Cardiac fibroblast (primary cell): ENCODE data around the gene TBC1D5.

Experiments used
- DNase-seq, 2 donors: peaks; one replicate each; pipeline versions ENCODE4 v3.0.0 to v3.0.0-alpha.2; 2010; ENCODE audit warnings: low read depth in 2 of 2
- H3K4me3 ChIP-seq, 2 donors: replicated peaks in 1 of 2; 1 replicate in 1 of 2; 2 replicates in 1 of 2; pipeline ENCODE4 v1.5.1; 2011; ENCODE audit warnings: low read depth in 2 of 2, low read length in 2 of 2, mild to moderate bottlenecking in 2 of 2, moderate library complexity in 1 of 2
- TF ChIP-seq, protein P1 (sequence below): IDR thresholded peaks from one replicate; pipeline ENCODE4 v1.5.1; 2011; ENCODE audit warnings: low read depth, mild to moderate bottlenecking, low read length, inconsistent platforms

TBC1D5 gene

DNA sequence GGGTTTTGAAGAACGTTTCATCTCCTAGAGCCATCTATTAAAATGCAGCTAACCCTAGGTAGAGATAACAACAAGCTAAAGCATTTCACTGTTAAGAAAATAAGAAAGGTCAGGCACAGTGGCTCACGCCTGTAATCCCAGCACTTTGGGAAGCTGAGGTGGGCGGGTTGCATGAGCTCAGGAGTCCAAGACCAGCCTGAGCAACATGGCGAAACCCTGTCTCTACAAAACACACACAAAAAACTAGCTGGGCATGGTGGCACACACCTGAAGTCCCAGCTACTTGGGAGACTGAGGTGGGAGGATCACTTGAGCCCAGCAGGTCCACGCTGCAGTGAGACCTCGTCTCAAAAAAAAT, 5.4 kb upstream of the TBC1D5 start:
- no peak for DNase-seq
- H3K4me3 ChIP-seq, result no peak overlapping the region
- TF ChIP-seq, protein P1, sequence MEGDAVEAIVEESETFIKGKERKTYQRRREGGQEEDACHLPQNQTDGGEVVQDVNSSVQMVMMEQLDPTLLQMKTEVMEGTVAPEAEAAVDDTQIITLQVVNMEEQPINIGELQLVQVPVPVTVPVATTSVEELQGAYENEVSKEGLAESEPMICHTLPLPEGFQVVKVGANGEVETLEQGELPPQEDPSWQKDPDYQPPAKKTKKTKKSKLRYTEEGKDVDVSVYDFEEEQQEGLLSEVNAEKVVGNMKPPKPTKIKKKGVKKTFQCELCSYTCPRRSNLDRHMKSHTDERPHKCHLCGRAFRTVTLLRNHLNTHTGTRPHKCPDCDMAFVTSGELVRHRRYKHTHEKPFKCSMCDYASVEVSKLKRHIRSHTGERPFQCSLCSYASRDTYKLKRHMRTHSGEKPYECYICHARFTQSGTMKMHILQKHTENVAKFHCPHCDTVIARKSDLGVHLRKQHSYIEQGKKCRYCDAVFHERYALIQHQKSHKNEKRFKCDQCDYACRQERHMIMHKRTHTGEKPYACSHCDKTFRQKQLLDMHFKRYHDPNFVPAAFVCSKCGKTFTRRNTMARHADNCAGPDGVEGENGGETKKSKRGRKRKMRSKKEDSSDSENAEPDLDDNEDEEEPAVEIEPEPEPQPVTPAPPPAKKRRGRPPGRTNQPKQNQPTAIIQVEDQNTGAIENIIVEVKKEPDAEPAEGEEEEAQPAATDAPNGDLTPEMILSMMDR, result no peak

DNA sequence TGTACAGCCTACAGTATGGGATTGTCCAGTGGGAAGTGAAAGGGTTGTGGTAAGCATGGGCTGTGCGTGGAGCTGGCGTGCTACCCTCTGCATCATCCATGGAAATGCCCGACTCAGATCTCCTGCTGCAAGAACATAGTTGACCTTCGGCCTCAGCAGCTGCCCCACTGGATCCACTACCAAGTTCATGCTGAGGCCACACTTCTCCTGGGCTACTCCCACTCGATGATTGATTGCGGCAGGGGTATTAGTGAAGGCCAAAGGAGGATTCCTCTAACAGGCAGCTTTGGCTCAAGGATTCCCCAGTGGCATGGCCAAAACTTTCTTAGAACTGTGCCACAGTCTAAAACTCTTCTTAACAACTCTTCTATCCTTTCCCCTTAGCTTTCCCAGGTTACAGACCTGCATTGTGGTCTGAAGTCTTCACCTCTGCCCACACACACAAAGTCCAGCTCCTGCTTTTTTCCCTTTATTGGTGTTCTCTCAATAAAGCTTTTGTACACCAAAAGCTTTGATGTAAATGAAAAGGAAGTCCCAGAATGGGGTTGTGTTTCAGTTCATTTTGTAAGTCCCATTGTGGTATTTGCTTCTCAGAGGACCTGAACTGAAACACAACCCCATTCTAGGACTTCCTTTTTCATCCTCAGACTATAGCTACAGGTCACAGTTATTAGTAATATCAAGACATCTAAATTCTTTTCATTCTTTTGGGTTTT, 4.9 kb upstream of the TBC1D5 start:
- no peak overlapping the region for H3K4me3 ChIP-seq
- TF ChIP-seq, protein P1, result no peak
- DNase-seq, result no peak

DNA sequence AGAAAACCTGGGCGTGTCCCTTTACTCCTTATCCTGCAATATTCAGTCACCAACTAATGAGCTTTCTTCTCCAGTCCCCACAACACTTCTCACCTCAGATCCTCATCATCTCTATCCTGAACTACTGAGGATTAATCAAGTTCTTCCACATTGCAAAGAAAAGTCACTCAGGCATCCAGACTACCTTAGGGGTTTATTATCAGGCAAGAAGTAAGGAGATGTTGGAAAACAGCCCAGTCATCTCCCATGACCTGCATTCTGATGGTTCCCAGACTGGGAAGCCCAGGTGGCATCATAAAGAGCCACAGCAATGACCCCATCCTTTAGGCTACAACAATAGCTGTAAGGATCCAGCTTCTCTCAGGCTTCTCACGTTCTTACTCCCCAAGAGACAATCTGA, 3.5 kb upstream of the TBC1D5 start:
- TF ChIP-seq, protein P1, result no peak
- DNase-seq, result no peak
- no peak overlapping the region for H3K4me3 ChIP-seq

DNA sequence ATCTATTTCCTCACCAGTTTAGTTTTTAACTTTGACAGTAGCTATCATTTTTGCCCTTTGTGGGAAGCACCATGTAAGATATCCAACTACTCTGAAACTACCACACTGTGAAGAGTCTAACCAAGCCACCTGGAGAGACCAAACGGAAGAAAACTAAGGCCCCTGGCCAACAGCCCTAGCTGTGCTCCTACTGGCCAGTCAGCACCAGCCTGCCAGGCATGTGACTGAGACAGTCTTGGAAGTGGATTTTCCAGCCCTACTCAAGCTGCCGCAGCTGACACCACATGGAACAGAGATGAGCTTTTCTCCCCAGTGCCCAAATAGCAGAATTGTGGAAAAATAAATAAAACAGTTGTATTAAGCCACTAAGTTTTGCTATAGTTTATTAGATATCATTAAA, 2.9 kb upstream of the TBC1D5 start:
- DNase-seq, result no peak
- H3K4me3 ChIP-seq, result no peak overlapping the region
- TF ChIP-seq, protein P1, result no peak

DNA sequence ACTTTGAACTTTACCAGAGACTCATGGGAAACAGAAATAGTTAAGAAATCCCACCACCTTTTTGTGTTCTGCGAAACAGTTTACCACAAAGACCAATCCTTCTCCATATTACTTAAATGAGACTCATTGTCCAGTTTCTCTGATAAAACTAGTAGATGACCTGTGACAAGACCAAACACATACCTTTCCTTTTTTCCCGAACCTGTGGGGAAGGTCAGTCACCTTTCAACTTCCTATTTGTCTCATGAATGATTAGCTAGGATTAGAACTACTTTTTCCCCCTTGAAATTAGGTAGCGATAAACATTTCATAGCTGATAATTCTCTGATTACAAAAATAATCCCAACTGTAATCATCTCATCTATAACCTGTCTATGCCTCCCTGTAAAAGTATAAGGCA, 2.3 kb upstream of the TBC1D5 start:
- TF ChIP-seq, protein P1, result no peak
- no peak for DNase-seq
- H3K4me3 ChIP-seq, result no peak overlapping the region

DNA sequence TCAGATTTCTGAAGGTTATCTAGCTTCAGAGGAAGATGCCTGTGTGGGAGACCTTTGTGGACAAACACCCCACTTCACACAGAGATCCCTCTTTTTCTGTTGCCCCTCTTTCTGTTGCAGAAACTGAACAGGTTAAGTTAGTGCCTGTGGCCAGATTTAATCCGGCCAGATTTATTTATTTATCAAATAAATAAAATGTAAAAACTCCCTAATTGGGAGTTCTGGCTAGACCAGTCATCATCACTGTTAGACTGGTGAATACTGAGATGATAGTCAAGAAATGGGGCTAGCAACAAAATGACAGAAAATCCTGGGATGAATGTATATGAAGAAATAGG, 1.2 kb upstream of the TBC1D5 start:
- TF ChIP-seq, protein P1, result no peak
- DNase-seq, result no peak
- no peak overlapping the region for H3K4me3 ChIP-seq
